ENCODE data around the gene ZFP82.

ZFP82 gene

GRCh38 chr19:36373638-36374156, 44.7 kb downstream of the ZFP82 start:
- TF ChIP-seq EP300 (IDR thresholded peaks at IDR 0.05; ENCODE audit: borderline replicate concordance), result no peak
- no peak for TF ChIP-seq CREB1 (IDR thresholded peaks at IDR 0.05; ENCODE audit: low read depth)
- TF ChIP-seq MAX (IDR thresholded peaks at IDR 0.05), result no peak
- no peak for TF ChIP-seq EGR1 (IDR thresholded peaks at IDR 0.05)
- TF ChIP-seq TAF1 (IDR thresholded peaks at IDR 0.05; ENCODE audit: low read depth), result no peak
- TF ChIP-seq FOXM1 (IDR thresholded peaks at IDR 0.05; ENCODE audit: borderline replicate concordance, low read depth), result no peak
- TF ChIP-seq TCF12 (IDR thresholded peaks at IDR 0.05; ENCODE audit: low read depth), result no peak
- TF ChIP-seq USF1 (IDR thresholded peaks at IDR 0.05), result no peak
- no peak for TF ChIP-seq RAD21 (IDR thresholded peaks at IDR 0.05; ENCODE audit: low read depth)
- TF ChIP-seq REST (IDR thresholded peaks at IDR 0.05; ENCODE audit: low read depth), result no peak
- TF ChIP-seq YY1 (IDR thresholded peaks at IDR 0.05; ENCODE audit: low read depth), result no peak

- TF ChIP-seq TAF1 (IDR thresholded peaks at IDR 0.05; ENCODE audit: low read depth) (no peak), NFIC (IDR thresholded peaks at IDR 0.05) (no peak), MAX (IDR thresholded peaks at IDR 0.05) (no peak), YY1 (IDR thresholded peaks at IDR 0.05; ENCODE audit: low read depth) (no peak), ZBTB7A (IDR thresholded peaks at IDR 0.05; ENCODE audit: low read depth) (no peak), TCF12 (IDR thresholded peaks at IDR 0.05; ENCODE audit: low read depth) (no peak), USF1 (IDR thresholded peaks at IDR 0.05) (no peak), FOXM1 (IDR thresholded peaks at IDR 0.05; ENCODE audit: borderline replicate concordance, low read depth) (no peak), REST (IDR thresholded peaks at IDR 0.05; ENCODE audit: low read depth) (no peak), TEAD4 (IDR thresholded peaks at IDR 0.05) (no peak), EGR1 (IDR thresholded peaks at IDR 0.05) (no peak), CEBPB (IDR thresholded peaks at IDR 0.05) (no peak), EP300 (IDR thresholded peaks at IDR 0.05; ENCODE audit: borderline replicate concordance) (no peak), RAD21 (IDR thresholded peaks at IDR 0.05; ENCODE audit: low read depth) (no peak), CREB1 (IDR thresholded peaks at IDR 0.05; ENCODE audit: low read depth) (no peak)
Measured at GRCh38 chr19:36371886-36372285, 46.6 kb downstream of the ZFP82 start.

GRCh38 chr19:36363845-36364244, 54.6 kb downstream of the ZFP82 start:
- no peak for TF ChIP-seq CEBPB (IDR thresholded peaks at IDR 0.05)
